Measurements from ENCODE around the gene MKKS. TPM values are rescaled to one million over a fixed set of nuclear protein-coding genes. Genes with fewer than 3 reads are reported as not detected.

MKKS gene
- total and polyA plus RNA-seq, 2 of the 13 experiments (the other 11 are each of a cell fraction or from before 2014, with no cell fraction given) = 26.7 to 34.5 TPM

DNA sequence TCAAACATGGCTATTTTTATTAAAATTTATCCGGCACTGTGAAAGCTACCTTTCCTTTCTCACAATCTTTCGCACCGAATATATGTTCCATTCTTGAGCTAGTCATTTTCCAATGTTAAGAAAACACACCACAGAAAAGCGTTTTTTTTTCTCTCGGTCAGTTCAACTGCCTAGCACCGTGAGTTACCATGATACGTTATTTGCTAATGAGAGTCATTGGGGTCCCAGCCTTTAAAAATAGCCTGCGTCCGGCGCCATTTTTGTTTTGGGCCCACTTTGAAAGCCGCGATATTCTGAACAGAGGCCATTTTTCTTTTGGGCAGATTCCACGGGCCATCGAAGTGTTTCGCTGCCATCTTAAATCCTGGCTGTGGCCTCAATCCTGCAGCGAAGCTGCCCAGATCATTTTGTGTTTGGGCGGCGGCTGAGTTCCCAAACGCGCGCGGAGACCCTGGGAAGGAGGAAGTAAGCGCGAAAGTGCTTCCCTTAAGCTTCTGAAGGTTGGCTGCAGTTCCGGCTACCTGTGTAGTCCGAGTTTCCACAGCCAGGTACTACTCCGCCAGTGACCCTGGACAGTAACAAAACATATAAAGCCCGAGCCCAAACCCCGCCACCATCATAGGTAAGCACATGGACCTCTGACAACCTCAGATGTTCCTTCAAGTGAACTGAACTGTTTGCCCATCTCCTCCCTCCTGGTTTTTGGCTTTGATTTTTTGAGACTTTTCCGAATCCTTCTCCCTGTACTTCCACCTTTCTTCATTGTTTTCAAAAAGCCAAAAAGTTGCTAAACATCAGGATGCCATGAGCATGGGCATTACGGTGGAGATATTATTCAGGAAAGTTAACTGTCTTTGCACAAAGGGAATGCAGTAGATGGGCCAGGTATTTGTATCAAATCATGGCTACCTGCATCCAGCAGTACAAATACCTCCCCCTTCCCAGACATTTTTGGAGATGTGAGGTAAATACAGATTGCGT is 1.1 kb upstream of the MKKS start, which contains the start of gene SLX4IP (continued):
- TF ChIP-seq, protein P1, sequence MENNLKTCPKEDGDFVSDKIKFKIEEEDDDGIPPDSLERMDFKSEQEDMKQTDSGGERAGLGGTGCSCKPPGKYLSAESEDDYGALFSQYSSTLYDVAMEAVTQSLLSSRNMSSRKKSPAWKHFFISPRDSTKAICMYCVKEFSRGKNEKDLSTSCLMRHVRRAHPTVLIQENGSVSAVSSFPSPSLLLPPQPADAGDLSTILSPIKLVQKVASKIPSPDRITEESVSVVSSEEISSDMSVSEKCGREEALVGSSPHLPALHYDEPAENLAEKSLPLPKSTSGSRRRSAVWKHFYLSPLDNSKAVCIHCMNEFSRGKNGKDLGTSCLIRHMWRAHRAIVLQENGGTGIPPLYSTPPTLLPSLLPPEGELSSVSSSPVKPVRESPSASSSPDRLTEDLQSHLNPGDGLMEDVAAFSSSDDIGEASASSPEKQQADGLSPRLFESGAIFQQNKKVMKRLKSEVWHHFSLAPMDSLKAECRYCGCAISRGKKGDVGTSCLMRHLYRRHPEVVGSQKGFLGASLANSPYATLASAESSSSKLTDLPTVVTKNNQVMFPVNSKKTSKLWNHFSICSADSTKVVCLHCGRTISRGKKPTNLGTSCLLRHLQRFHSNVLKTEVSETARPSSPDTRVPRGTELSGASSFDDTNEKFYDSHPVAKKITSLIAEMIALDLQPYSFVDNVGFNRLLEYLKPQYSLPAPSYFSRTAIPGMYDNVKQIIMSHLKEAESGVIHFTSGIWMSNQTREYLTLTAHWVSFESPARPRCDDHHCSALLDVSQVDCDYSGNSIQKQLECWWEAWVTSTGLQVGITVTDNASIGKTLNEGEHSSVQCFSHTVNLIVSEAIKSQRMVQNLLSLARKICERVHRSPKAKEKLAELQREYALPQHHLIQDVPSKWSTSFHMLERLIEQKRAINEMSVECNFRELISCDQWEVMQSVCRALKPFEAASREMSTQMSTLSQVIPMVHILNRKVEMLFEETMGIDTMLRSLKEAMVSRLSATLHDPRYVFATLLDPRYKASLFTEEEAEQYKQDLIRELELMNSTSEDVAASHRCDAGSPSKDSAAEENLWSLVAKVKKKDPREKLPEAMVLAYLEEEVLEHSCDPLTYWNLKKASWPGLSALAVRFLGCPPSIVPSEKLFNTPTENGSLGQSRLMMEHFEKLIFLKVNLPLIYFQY (CRISPR knock-in tag; IDR thresholded peaks at IDR 0.05; ENCODE audit: borderline replicate concordance) = peak; percentile 60; the same call in 1 of the 2 replicates
- TF ChIP-seq ELF4 (CRISPR knock-in tag; IDR thresholded peaks at IDR 0.05; ENCODE audit: borderline replicate concordance) (peak; percentile 95), NCOA2 (CRISPR knock-in tag; IDR thresholded peaks at IDR 0.05) (no peak), EEA1 (CRISPR knock-in tag; IDR thresholded peaks at IDR 0.05; ENCODE audit: borderline replicate concordance) (no peak), RAD21 (CRISPR knock-in tag; IDR thresholded peaks at IDR 0.05) (peak; percentile 8; the same call in 1 of the 2 replicates), SUZ12 (IDR thresholded peaks at IDR 0.05; ENCODE audit: low read depth, low read length) (no peak), RCOR2 (CRISPR knock-in tag; IDR thresholded peaks at IDR 0.05) (no peak), ATF7 (IDR thresholded peaks at IDR 0.05) (no peak), ATF7 (CRISPR knock-in tag; IDR thresholded peaks at IDR 0.05) (no peak), ZNF496 (CRISPR knock-in tag; IDR thresholded peaks at IDR 0.05; ENCODE audit: insufficient replicate concordance) (no peak), ARNT2 (CRISPR knock-in tag; IDR thresholded peaks at IDR 0.05; ENCODE audit: low read depth) (0 out of 2 replicates have a peak, but pooled peaks have one; percentile 14), ZNF614 (CRISPR knock-in tag; IDR thresholded peaks at IDR 0.05; ENCODE audit: borderline replicate concordance) (peak; percentile 65; the same call in 1 of the 2 replicates), ESRRA (CRISPR knock-in tag; IDR thresholded peaks at IDR 0.05; ENCODE audit: low read depth) (no peak), ZNF343 (CRISPR knock-in tag; IDR thresholded peaks at IDR 0.05) (no peak), CHD2 (IDR thresholded peaks at IDR 0.05; ENCODE audit: low read depth, low read length) (peak; percentile 95), TOE1 (CRISPR knock-in tag; IDR thresholded peaks at IDR 0.05) (no peak; the same call in 1 of the 2 replicates)
- TF ChIP-seq, protein P2, sequence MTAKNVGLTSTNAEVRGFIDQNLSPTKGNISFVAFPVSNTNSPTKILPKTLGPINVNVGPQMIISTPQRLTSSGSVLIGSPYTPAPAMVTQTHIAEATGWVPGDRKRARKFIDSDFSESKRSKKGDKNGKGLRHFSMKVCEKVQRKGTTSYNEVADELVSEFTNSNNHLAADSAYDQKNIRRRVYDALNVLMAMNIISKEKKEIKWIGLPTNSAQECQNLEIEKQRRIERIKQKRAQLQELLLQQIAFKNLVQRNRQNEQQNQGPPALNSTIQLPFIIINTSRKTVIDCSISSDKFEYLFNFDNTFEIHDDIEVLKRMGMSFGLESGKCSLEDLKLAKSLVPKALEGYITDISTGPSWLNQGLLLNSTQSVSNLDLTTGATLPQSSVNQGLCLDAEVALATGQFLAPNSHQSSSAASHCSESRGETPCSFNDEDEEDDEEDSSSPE (CRISPR knock-in tag; IDR thresholded peaks at IDR 0.05) = peak; percentile 84
- TF ChIP-seq, protein P3, sequence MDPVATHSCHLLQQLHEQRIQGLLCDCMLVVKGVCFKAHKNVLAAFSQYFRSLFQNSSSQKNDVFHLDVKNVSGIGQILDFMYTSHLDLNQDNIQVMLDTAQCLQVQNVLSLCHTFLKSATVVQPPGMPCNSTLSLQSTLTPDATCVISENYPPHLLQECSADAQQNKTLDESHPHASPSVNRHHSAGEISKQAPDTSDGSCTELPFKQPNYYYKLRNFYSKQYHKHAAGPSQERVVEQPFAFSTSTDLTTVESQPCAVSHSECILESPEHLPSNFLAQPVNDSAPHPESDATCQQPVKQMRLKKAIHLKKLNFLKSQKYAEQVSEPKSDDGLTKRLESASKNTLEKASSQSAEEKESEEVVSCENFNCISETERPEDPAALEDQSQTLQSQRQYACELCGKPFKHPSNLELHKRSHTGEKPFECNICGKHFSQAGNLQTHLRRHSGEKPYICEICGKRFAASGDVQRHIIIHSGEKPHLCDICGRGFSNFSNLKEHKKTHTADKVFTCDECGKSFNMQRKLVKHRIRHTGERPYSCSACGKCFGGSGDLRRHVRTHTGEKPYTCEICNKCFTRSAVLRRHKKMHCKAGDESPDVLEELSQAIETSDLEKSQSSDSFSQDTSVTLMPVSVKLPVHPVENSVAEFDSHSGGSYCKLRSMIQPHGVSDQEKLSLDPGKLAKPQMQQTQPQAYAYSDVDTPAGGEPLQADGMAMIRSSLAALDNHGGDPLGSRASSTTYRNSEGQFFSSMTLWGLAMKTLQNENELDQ (CRISPR knock-in tag; IDR thresholded peaks at IDR 0.05; ENCODE audit: borderline replicate concordance) = no peak
- TF ChIP-seq, protein P4, sequence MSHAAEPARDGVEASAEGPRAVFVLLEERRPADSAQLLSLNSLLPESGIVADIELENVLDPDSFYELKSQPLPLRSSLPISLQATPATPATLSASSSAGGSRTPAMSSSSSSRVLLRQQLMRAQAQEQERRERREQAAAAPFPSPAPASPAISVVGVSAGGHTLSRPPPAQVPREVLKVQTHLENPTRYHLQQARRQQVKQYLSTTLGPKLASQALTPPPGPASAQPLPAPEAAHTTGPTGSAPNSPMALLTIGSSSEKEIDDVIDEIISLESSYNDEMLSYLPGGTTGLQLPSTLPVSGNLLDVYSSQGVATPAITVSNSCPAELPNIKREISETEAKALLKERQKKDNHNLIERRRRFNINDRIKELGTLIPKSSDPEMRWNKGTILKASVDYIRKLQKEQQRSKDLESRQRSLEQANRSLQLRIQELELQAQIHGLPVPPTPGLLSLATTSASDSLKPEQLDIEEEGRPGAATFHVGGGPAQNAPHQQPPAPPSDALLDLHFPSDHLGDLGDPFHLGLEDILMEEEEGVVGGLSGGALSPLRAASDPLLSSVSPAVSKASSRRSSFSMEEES (CRISPR knock-in tag; IDR thresholded peaks at IDR 0.05) = no peak

Data from HepG2 (cell line).